Measurements from ENCODE around the gene DOLPP1. TPM values are rescaled to one million over a fixed set of nuclear protein-coding genes. Genes with fewer than 3 reads are reported as not detected.

DOLPP1 gene
- polyA plus RNA-seq, 1 donor from 2014 or later, result 31.5 TPM

DNA sequence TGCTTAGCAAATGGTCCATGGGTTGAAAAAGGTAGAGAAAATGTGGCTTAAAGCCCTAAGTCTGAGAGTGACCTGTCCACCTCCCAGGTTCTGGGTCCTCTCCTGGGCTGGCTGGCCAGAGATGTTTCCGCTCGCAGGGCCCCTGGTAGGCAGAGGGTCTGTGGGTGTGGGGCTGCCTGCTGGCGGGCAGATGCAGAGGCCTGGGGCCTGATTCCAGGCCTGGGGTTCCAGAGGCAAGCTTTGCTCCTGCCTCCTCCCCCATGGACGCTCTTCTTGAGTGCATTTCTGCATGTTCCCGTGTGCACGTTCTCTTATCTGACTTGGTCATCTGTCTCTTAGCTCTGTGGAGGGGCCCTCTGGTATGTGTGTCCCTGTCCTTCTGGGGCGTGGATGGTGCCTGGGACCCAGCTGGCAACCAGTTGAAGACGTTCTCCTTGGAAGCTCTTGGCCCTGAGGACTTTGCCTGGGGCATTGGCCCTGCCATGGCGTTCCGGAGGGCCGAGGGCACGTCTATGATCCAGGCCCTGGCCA is 40.7 kb upstream of the DOLPP1 start:
- TF ChIP-seq MXI1 (conservative IDR thresholded peaks at IDR 0.05; ENCODE audit: poor library complexity, severe bottlenecking) (no peak), CTCF (IDR thresholded peaks at IDR 0.05; ENCODE audit: poor library complexity, severe bottlenecking) (no peak), EP300 (conservative IDR thresholded peaks at IDR 0.05; ENCODE audit: poor library complexity, severe bottlenecking) (no peak), TAF1 (IDR thresholded peaks at IDR 0.05; ENCODE audit: low read depth) (no peak), SMC3 (conservative IDR thresholded peaks at IDR 0.05; ENCODE audit: poor library complexity) (no peak)
- peaks cover 9% of the 10 kb centered on the region for H3K79me2 ChIP-seq (replicated peaks; ENCODE audit: insufficient read depth, low read length)
- no peak overlapping the region for H3K9ac ChIP-seq (ENCODE audit: low read length)
- H3K9me2 ChIP-seq (ENCODE audit: insufficient read depth, low read length), result no peaks in the 10 kb centered on the region
- H2AFZ ChIP-seq (ENCODE audit: low read depth, low read length), result no peak overlapping the region
- H3K36me3 ChIP-seq (ENCODE audit: insufficient read depth, low read length), result peaks cover 4% of the 10 kb centered on the region
- H4K20me1 ChIP-seq (ENCODE audit: insufficient read depth), result no peaks in the 10 kb centered on the region
- no peak overlapping the region for H3K4me2 ChIP-seq (ENCODE audit: low read length)
- H3K4me3 ChIP-seq (ENCODE audit: low read length), result no peak overlapping the region
- H3F3A ChIP-seq (ENCODE audit: insufficient read depth, low read length, poor library complexity, severe bottlenecking), result no peaks in the 10 kb centered on the region
- no peaks in the 10 kb centered on the region for H3K9me3 ChIP-seq (ENCODE audit: low read length)
- H3K27ac ChIP-seq (ENCODE audit: low read length), result no peak overlapping the region
- no peaks in the 10 kb centered on the region for H3K27me3 ChIP-seq (ENCODE audit: insufficient read depth, low read depth, low read length)

- Histone ChIP-seq H2AFZ (ENCODE audit: low read depth, low read length) (no peak overlapping the region), H3K4me3 (ENCODE audit: low read length) (no peak overlapping the region), H3K36me3 (ENCODE audit: insufficient read depth, low read length) (peaks cover 4% of the 10 kb centered on the region), H3F3A (ENCODE audit: insufficient read depth, low read length, poor library complexity, severe bottlenecking) (no peaks in the 10 kb centered on the region), H3K79me2 (replicated peaks; ENCODE audit: insufficient read depth, low read length) (peaks cover 8% of the 10 kb centered on the region), H3K9me2 (ENCODE audit: insufficient read depth, low read length) (no peaks in the 10 kb centered on the region), H3K27ac (ENCODE audit: low read length) (no peak overlapping the region), H4K20me1 (ENCODE audit: insufficient read depth) (no peaks in the 10 kb centered on the region), H3K27me3 (ENCODE audit: insufficient read depth, low read depth, low read length) (no peaks in the 10 kb centered on the region), H3K9me3 (ENCODE audit: low read length) (no peaks in the 10 kb centered on the region), H3K9ac (ENCODE audit: low read length) (no peak overlapping the region), H3K4me2 (ENCODE audit: low read length) (no peak overlapping the region)
- TF ChIP-seq TAF1 (IDR thresholded peaks at IDR 0.05; ENCODE audit: low read depth), result no peak
- TF ChIP-seq, protein P1, sequence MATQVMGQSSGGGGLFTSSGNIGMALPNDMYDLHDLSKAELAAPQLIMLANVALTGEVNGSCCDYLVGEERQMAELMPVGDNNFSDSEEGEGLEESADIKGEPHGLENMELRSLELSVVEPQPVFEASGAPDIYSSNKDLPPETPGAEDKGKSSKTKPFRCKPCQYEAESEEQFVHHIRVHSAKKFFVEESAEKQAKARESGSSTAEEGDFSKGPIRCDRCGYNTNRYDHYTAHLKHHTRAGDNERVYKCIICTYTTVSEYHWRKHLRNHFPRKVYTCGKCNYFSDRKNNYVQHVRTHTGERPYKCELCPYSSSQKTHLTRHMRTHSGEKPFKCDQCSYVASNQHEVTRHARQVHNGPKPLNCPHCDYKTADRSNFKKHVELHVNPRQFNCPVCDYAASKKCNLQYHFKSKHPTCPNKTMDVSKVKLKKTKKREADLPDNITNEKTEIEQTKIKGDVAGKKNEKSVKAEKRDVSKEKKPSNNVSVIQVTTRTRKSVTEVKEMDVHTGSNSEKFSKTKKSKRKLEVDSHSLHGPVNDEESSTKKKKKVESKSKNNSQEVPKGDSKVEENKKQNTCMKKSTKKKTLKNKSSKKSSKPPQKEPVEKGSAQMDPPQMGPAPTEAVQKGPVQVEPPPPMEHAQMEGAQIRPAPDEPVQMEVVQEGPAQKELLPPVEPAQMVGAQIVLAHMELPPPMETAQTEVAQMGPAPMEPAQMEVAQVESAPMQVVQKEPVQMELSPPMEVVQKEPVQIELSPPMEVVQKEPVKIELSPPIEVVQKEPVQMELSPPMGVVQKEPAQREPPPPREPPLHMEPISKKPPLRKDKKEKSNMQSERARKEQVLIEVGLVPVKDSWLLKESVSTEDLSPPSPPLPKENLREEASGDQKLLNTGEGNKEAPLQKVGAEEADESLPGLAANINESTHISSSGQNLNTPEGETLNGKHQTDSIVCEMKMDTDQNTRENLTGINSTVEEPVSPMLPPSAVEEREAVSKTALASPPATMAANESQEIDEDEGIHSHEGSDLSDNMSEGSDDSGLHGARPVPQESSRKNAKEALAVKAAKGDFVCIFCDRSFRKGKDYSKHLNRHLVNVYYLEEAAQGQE (IDR thresholded peaks at IDR 0.05; ENCODE audit: borderline replicate concordance), result no peak
- no peak for TF ChIP-seq MXI1 (conservative IDR thresholded peaks at IDR 0.05; ENCODE audit: poor library complexity, severe bottlenecking)
- no peak for TF ChIP-seq SMC3 (conservative IDR thresholded peaks at IDR 0.05; ENCODE audit: poor library complexity)
- no peak for TF ChIP-seq CTCF (IDR thresholded peaks at IDR 0.05; ENCODE audit: poor library complexity, severe bottlenecking)
- no peak for TF ChIP-seq EZH2 (IDR thresholded peaks at IDR 0.05; ENCODE audit: borderline replicate concordance, insufficient read depth, low read length, poor library complexity, severe bottlenecking)
- no peak for TF ChIP-seq RAD21 (conservative IDR thresholded peaks at IDR 0.05)
- TF ChIP-seq POLR2AphosphoS5 (IDR thresholded peaks at IDR 0.05), result no peak
Measured at GRCh38 chr9:129042016-129042415, 38.9 kb upstream of the DOLPP1 start.
